ENCODE results near the gene ORMDL2. TPM values are rescaled to one million over a fixed set of nuclear protein-coding genes. Genes with fewer than 3 reads are reported as not detected.
A peak's percentile ranks its signal among the peaks of the same experiment; 100 is the strongest.

The ORMDL2 gene
- total and polyA plus RNA-seq, 8 donors = 8.6 to 33.3 (median 19.0) TPM

DNA sequence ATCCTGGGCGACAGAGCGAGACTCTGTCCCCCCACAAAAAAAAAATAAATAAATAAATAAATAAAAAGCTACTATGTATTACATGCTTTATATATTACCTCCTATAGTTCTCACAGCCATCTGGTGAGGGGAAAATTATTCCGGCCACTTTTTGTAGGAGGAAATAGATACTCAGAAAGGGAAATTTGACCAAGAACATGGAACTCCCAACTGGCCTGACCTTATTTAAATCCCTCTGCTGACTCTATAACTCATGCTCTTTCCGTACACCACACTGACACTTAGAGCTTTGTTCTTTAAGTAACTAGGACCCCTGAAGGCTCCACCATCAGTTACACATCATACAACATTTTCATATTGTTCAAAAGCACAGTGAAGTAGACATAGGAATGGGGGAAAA, 27.1 kb downstream of the ORMDL2 start:
- FAIRE-seq = no peak
- Histone ChIP-seq H3K27ac (no peak overlapping the region), H3K36me3 (no peaks in the 10 kb centered on the region), H3K4me1 (no peaks in the 10 kb centered on the region), H3K27me3 (no peaks in the 10 kb centered on the region), H3K9me3 (no peaks in the 10 kb centered on the region), H3K4me3 (no peak overlapping the region)
- 82 to 95% methylated on average over 4 of the region's 4 CpGs for WGBS, 2 donors
- intact Hi-C loops (cut with DNase I) = no loop called here
- no peak for ATAC-seq
- TF ChIP-seq, protein P1, sequence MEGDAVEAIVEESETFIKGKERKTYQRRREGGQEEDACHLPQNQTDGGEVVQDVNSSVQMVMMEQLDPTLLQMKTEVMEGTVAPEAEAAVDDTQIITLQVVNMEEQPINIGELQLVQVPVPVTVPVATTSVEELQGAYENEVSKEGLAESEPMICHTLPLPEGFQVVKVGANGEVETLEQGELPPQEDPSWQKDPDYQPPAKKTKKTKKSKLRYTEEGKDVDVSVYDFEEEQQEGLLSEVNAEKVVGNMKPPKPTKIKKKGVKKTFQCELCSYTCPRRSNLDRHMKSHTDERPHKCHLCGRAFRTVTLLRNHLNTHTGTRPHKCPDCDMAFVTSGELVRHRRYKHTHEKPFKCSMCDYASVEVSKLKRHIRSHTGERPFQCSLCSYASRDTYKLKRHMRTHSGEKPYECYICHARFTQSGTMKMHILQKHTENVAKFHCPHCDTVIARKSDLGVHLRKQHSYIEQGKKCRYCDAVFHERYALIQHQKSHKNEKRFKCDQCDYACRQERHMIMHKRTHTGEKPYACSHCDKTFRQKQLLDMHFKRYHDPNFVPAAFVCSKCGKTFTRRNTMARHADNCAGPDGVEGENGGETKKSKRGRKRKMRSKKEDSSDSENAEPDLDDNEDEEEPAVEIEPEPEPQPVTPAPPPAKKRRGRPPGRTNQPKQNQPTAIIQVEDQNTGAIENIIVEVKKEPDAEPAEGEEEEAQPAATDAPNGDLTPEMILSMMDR (IDR thresholded peaks at IDR 0.05) = no peak
- DNase-seq = no peak

DNA sequence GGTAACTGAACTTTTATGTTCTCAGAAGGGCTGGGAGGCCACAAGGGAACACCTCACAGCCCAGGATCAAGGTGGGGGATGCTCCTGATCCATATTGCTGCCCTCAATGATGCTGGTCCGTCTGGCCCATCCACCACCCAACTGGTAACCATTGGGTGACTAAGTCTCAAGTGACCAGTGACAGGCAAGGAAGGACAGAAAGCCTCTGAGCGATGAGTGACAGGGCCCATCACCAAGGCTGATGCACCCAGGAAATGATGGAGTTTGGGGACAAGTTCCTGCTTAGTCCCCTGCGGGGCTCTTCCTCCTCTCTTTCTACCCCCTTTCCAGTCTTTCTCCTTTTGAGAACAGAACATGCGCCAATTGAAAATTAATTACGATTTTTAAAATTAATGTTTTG, 27.5 kb downstream of the ORMDL2 start:
- Histone ChIP-seq H3K36me3 (no peaks in the 10 kb centered on the region), H3K27ac (no peak overlapping the region), H3K9me3 (no peaks in the 10 kb centered on the region), H3K4me3 (no peak overlapping the region), H3K4me1 (no peaks in the 10 kb centered on the region), H3K27me3 (no peaks in the 10 kb centered on the region)
- no peak for DNase-seq
- WGBS, 2 donors = 69 to 84% methylated on average over 5 of the region's 5 CpGs
- TF ChIP-seq, protein P1 (IDR thresholded peaks at IDR 0.05) = no peak
- FAIRE-seq = no peak
- intact Hi-C loops (cut with DNase I) = no loop called here
- no peak for ATAC-seq

DNA sequence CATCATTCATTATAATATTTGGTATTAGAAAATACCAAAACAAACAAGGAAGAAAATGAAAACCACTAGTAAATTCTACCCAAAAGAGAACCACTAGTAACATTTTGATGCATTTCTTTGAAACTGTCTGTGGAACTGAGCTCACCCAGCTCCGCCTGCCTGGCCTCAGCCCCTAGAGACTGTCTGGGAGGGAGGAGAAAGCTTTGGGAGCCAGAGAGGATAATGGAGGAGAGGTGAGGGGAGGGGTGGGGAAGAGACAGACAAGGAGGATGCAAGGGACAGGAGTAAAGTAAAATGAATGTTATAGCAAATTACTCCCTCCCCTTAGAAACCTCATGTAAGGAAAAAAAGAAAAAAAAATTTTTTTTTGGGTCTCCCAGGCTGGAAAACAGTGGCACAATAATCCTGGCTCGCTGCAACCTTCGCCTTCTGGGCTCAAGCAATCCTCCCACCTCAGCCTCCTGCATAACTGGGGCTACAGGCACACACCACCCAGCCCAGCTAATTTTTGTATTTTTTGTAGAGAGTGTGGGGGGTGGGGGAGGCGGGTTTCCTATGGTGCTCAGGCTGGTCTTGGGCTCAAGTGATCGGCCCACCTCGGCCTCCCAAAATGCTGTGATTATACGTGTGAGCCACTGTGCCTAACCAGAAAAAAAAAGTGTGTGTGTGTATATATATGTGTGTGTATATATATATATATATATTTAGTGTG, 28.1 kb downstream of the ORMDL2 start:
- 78 to 84% methylated on average over 7 of the region's 7 CpGs for WGBS, 2 donors
- Histone ChIP-seq H3K9me3 (no peaks in the 10 kb centered on the region), H3K27ac (no peak overlapping the region), H3K4me3 (no peak overlapping the region), H3K4me1 (no peaks in the 10 kb centered on the region), H3K27me3 (no peaks in the 10 kb centered on the region), H3K36me3 (no peaks in the 10 kb centered on the region)
- FAIRE-seq = no peak
- no peak for ATAC-seq
- intact Hi-C loops (cut with DNase I) = no loop called here
- TF ChIP-seq, protein P1 (IDR thresholded peaks at IDR 0.05) = no peak
- no peak for DNase-seq

DNA sequence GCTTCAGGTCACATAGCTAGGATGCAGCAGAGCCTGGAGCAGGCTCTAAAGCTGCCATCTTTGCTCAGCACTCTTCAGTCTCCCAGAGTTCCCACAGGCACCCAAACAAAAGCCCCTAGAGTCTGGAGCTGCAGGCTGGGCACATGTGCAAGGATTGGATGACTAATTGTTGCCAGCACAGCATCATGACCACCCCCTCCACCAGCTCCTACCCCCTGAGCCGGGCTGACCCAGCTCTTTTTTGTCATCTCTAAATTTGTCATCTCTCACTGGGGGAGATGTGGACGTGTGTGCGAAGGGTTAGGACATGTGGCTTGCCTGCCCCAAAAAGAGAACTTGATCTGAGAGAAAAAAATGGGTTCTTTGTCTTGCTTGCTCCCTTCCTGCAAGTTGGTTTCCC, 29.2 kb downstream of the ORMDL2 start:
- peak overlapping the region in 2 of 4 donors; percentile 74 to 78 for H3K27ac ChIP-seq
- no peaks in the 10 kb centered on the region for H3K27me3 ChIP-seq
- no peaks in the 10 kb centered on the region for H3K9me3 ChIP-seq
- no peak overlapping the region for H3K4me3 ChIP-seq
- 60 to 68% methylated on average over 3 of the region's 3 CpGs for WGBS, 2 donors
- no peak for FAIRE-seq
- intact Hi-C loops (cut with DNase I) = no loop called here
- no peaks in the 10 kb centered on the region for H3K36me3 ChIP-seq
- no peaks in the 10 kb centered on the region for H3K4me1 ChIP-seq
- ATAC-seq = peak in 3 of 4 donors; percentile 24 to 46 (median 31)
- TF ChIP-seq, protein P1 (IDR thresholded peaks at IDR 0.05) = no peak
- DNase-seq = no peak

DNA sequence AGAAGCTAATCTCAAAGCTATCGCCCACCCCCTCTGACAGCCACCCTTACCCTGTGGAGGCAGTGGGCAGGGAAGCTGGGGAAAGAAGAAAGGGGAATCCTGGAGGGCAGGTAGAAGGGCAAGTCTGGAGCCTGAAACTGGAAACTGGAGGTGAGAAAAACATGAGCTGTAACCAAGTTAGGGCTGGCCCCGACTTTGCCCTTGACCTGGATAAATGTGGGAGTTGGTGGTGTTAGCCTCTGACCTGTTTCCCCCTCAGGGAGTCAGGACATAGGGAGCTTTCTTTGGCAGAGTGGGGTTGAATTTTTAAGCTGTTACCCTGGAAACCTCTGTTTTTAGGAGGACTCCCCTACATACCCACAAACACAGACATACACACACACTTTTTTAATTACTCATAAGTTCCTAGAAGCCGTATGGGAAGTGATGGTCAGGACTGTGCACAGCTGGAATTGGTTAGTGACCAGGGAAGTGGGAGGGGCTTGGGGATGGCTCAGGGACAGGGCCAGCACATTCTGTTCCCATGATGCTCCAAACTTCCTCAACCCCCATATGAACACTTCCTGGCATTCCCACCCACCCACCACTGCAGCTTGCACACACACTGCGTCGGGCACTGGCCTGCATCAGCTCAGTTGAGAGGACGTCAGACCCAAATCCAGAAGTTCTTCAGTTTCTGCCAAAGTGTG, 29.9 kb downstream of the ORMDL2 start:
- DNase-seq (peak in 4 of 6 donors; percentile 39 to 67 (median 49)), FAIRE-seq (no peak), ATAC-seq (peak; percentile 53 to 89 (median 85))
- no peaks in the 10 kb centered on the region for H3K9me3 ChIP-seq
- H3K4me3 ChIP-seq = no peak overlapping the region
- H3K4me1 ChIP-seq = no peaks in the 10 kb centered on the region
- 36 to 48% methylated on average over 6 of the region's 6 CpGs for WGBS, 2 donors
- H3K36me3 ChIP-seq = no peaks in the 10 kb centered on the region
- TF ChIP-seq, protein P1 (IDR thresholded peaks at IDR 0.05) = no peak
- peak overlapping the region in 3 of 4 donors; percentile 38 to 78 (median 74) for H3K27ac ChIP-seq
- intact Hi-C loops (cut with DNase I) = no loop called here
- no peaks in the 10 kb centered on the region for H3K27me3 ChIP-seq
